BLaER1 (cell line): ENCODE data around the gene CNOT9.
"Not testable (repeated sequence)": the region's sequence is repeated elsewhere in the genome, so short reads cannot be mapped to it uniquely, and the experiment has no call there.

Experiments
- H3K27ac ChIP-seq: shearing (Covaris generic); formaldehyde crosslinking; 2 replicates; pipeline ENCODE4 v1.8.1; 2022
- H3K27me3 ChIP-seq: shearing (Covaris generic); formaldehyde crosslinking; 2 replicates; pipeline ENCODE4 v1.8.1; 2022
- H3K36me3 ChIP-seq: shearing (Covaris generic); formaldehyde crosslinking; 2 replicates; pipeline ENCODE4 v1.8.1; 2022
- H3K4me1 ChIP-seq: shearing (Covaris generic); formaldehyde crosslinking; 2 replicates; pipeline ENCODE4 v1.8.1; 2022
- H3K4me2 ChIP-seq: shearing (Covaris generic); formaldehyde crosslinking; 2 replicates; pipeline ENCODE4 v1.8.1; 2022
- H3K4me3 ChIP-seq: shearing (Covaris generic); formaldehyde crosslinking; 2 replicates; pipeline ENCODE4 v1.8.1; 2022
- H3K9ac ChIP-seq: shearing (Covaris generic); formaldehyde crosslinking; 2 replicates; pipeline ENCODE4 v1.8.1; 2022
- H3K9me3 ChIP-seq: shearing (Covaris generic); formaldehyde crosslinking; 2 replicates; pipeline ENCODE4 v1.8.1; 2022
- H4K20me1 ChIP-seq: shearing (Covaris generic); formaldehyde crosslinking; 2 replicates; pipeline ENCODE4 v1.8.1; 2022
- Cebpa-rat ChIP-seq: shearing (Covaris generic); IDR thresholded peaks from 2 replicates; pipeline ENCODE4 v1.8.1; 2022

The CNOT9 gene, protein sequence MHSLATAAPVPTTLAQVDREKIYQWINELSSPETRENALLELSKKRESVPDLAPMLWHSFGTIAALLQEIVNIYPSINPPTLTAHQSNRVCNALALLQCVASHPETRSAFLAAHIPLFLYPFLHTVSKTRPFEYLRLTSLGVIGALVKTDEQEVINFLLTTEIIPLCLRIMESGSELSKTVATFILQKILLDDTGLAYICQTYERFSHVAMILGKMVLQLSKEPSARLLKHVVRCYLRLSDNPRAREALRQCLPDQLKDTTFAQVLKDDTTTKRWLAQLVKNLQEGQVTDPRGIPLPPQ

DNA sequence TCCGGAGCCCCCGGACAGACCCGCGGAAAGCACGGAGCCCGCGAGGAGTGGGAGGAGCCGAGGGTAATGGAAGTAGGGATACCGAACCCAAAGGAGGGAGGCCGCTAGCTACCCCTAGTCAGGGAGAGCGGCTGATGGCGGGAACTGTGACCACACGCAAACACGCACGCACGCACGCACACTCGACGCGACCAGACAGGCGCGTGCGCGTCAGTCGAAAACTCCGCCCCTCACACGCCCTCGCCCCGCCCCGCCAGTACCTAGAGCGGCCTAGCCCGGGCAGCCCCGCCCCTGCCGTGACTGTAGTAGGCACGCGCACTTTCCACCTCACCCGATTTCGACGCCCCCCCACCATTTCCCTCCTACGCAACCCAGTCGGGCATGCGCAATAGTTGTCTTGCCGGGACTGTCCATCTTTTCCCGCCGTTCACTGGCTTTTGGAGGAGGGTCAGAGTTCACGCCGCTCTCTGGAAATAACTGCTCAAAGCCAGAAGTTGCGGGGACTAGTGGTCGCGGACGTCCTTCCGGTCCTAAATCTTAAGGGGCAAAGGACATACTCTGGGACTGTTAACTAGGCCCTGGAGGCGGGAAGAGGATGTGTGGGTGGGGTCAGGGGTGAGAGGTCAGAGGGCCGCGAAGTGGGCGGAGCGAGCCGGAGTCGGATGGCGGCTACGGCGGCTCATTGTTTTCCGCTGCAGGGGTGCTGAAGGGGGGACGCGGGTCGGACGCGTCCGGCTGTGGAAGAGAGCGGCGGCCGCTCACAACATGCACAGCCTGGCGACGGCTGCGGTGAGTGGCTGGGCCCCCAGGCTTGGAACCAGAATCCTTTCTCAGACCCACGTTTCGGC lies at the start of gene CNOT9, which contains the start of gene USP37:
TSS of gene CNOT9 (plus strand) at position 650 of the 848 bp plus-strand sequence. CDS start at position 766, 116 bp downstream.
TSS of gene USP37 (minus strand) at position 162 of the 848 bp plus-strand sequence. CDS start 9,698 bp downstream, outside the sequence.
- Histone ChIP-seq H4K20me1 (peaks cover 73% of the 10 kb centered on the region), H3K36me3 (peaks cover 48% of the 10 kb centered on the region), H3K27me3 (no peaks in the 10 kb centered on the region), H3K27ac (peak within 1 kb of the TSS; percentile 97), H3K9ac (peak within 1 kb of the TSS; percentile 97), H3K9me3 (no peaks in the 10 kb centered on the region), H3K4me3 (peak within 1 kb of the TSS; percentile 94), H3K4me1 (peaks cover 43% of the 10 kb centered on the region), H3K4me2 (peak within 1 kb of the TSS; percentile 91)
- TF ChIP-seq Cebpa-rat = no peak

DNA sequence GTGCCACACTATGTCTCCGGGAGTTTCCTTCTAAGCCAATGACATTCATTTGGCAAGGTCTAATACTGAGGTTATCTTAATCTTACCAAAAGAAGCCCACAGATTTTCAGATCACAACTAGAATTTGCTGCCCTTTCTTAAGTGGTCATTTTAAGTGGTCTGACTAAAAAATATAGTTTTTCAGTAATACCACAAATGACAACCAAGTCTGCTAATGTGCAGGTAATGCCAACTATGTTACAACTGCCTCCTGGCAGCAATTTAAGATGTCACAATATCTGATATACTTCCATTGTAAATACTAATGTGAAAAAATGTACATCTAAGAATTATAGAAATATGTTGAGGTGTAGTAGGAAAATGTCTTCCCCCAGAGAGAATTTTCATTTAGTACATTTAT lies 49.8 kb upstream of the CNOT9 start:
- no peaks in the 10 kb centered on the region for H3K9me3 ChIP-seq
- H3K27me3 ChIP-seq = no peaks in the 10 kb centered on the region
- no peak for TF ChIP-seq Cebpa-rat
- no peak overlapping the region for H3K27ac ChIP-seq
- peaks cover 85% of the 10 kb centered on the region for H3K36me3 ChIP-seq
- H3K9ac ChIP-seq = no peak overlapping the region
- no peaks in the 10 kb centered on the region for H3K4me1 ChIP-seq
- no peak overlapping the region for H3K4me3 ChIP-seq
- no peak overlapping the region for H3K4me2 ChIP-seq
- no peaks in the 10 kb centered on the region for H4K20me1 ChIP-seq

DNA sequence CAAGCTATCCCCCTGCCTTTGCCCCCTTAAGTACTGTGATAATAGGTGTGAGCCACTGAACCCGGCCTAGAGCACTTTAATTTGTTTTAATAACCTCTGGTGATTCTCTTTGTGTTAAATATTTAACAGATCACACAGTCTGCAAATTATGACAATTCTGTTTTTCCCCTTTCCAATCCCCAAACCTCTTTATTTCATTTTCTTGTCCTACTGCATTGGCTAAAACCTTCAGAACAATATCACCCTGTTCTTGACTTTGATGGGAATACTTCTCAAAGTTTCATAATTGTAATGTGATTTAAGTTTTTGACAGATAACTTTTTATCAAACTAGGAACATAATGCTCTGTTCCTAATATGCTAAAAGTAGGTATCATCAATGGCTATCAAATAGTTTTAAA lies 45.0 kb upstream of the CNOT9 start:
- no peak overlapping the region for H3K9ac ChIP-seq
- no peak overlapping the region for H3K27ac ChIP-seq
- H3K27me3 ChIP-seq = no peaks in the 10 kb centered on the region
- H3K9me3 ChIP-seq = peaks cover 46% of the 10 kb centered on the region
- H3K4me2 ChIP-seq = no peak overlapping the region
- no peak overlapping the region for H3K4me3 ChIP-seq
- no peaks in the 10 kb centered on the region for H4K20me1 ChIP-seq
- TF ChIP-seq Cebpa-rat = no peak
- H3K4me1 ChIP-seq = no peaks in the 10 kb centered on the region
- peaks cover 99% of the 10 kb centered on the region for H3K36me3 ChIP-seq

DNA sequence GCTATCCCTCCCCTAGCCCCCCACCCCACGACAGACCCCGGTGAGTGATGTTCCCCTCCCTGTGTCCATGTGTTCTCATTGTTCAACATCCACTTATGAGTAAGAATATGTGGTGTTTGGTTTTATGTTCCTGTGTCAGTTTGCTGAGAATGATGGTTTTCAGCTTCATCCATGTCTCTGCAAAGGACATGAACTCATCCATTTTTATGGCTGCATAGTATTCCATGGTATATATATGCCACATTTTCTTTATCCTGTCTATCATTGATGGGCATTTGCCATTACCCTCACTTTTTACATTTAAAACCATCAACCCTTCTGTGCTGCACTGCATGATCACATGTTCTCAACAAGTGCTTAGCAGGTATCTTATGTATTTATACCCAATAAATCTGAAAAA lies 40.2 kb upstream of the CNOT9 start:
- not testable (repeated sequence) for H3K4me2 ChIP-seq, H3K27me3 ChIP-seq, H3K9ac ChIP-seq, H3K4me1 ChIP-seq, H3K4me3 ChIP-seq, H4K20me1 ChIP-seq, H3K27ac ChIP-seq
- Histone ChIP-seq H3K36me3 (peaks cover 100% of the 10 kb centered on the region), H3K9me3 (peaks cover 53% of the 10 kb centered on the region)

DNA sequence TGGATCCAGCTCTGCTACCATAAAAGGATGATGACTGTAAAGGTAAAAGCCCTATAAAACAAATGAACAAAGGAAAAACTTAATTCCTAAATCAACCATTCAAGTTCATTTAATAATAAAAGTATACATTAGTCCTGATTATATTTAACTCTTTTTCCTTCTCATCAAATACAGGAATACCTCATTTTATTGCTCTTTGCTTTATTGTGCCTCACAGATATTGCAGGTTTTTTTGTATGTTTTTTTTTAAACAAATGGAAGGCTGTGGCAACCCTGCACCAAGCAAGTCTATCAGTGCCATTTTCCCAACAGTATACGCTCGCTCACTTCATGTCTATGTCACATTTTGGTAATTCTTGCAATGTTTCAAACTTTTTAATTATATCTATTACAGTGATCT lies 38.6 kb upstream of the CNOT9 start:
- H3K36me3 ChIP-seq = peaks cover 100% of the 10 kb centered on the region
- peaks cover 43% of the 10 kb centered on the region for H3K9me3 ChIP-seq
- H3K27ac ChIP-seq = no peak overlapping the region

DNA sequence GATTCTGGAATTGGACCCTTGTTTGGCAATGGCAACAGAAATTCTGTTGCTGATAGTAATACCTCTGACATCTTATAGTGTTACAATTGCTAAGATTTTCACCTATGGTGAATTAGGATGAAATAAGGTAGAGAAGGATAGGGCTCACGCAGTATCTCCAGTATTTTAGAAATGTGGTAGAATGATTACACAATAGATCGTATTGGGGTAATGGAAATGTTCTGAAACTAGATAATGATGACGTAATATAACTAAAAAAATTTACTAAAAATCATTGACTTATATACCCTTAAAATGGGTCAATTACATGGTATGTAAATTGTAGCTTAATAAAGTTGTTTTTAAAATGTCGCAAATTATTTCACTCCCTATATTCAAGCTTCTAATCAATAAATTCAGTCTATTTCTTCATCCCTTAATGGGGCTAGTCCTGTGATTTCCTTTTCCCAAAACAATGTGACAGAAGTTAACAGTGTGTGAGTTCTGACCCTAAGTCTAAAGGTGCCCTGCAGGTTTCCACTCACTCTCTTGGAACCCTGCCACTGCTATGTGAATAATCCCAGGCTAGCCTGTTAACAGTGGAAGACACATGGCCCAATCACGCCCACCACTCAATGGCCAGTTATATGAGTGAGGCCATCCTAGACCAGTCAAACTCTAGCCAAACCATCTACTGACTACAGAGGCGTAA lies 31.7 kb upstream of the CNOT9 start:
- TF ChIP-seq Cebpa-rat = no peak

More for the DNA sequence above, 38.6 kb upstream of the CNOT9 start:
- Histone ChIP-seq H3K27me3 (no peaks in the 10 kb centered on the region), H3K9ac (no peak overlapping the region), H3K4me2 (no peak overlapping the region), H4K20me1 (no peaks in the 10 kb centered on the region; the same call in 1 of the 2 replicates), H3K4me1 (no peaks in the 10 kb centered on the region), H3K4me3 (no peak overlapping the region)
- no peak for TF ChIP-seq Cebpa-rat

DNA sequence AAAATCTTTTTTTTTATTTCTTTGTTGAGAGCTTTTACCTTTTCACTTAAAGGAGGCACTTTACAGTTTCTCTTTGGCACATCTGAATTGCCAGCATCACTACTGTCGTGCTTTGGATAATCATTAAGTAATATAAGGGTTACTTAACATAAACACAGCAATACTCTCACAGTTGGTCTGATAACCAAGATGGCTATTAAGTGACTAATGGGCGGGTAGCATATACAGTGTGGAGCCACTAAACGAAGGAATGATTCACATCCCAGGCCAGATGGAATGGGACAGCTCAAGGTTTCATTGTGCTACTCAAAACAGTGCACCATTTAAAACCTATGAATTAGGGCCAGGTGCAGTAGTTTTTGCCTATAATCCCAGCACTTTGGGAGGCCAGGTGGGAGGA lies 28.6 kb upstream of the CNOT9 start:
- Histone ChIP-seq H3K36me3 (peaks cover 100% of the 10 kb centered on the region), H3K4me2 (no peak overlapping the region), H3K27ac (no peak overlapping the region), H3K9me3 (no peaks in the 10 kb centered on the region), H3K9ac (no peak overlapping the region), H3K4me3 (no peak overlapping the region), H4K20me1 (peaks cover 28% of the 10 kb centered on the region; the same call in 1 of the 2 replicates), H3K4me1 (no peaks in the 10 kb centered on the region), H3K27me3 (no peaks in the 10 kb centered on the region)
- TF ChIP-seq Cebpa-rat = no peak

More for the DNA sequence above, 31.7 kb upstream of the CNOT9 start:
- Histone ChIP-seq H3K4me1 (no peaks in the 10 kb centered on the region), H3K27ac (no peak overlapping the region), H4K20me1 (peaks cover 28% of the 10 kb centered on the region; the same call in 1 of the 2 replicates), H3K4me2 (no peak overlapping the region), H3K36me3 (peaks cover 100% of the 10 kb centered on the region), H3K9ac (no peak overlapping the region), H3K4me3 (no peak overlapping the region), H3K9me3 (no peaks in the 10 kb centered on the region), H3K27me3 (no peaks in the 10 kb centered on the region)

DNA sequence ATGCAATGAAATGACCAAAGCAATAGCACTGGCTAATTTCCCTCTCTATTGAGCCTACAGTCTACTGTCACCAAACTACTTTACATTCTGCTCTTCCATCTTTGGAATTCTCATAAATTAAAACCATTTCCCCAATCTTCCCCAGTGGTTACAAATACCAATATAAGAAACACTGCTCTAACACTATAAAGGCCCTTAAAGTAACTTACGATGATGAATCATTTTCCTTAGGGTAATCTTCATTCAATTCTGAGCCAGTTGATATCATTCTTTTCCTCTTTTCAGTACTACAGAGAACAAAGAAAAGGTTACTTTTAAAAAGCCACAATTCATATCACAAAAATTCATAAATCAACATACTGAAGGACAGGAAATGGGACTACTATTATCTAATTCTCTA lies 22.6 kb upstream of the CNOT9 start:
- Histone ChIP-seq H3K4me1 (no peaks in the 10 kb centered on the region), H3K9ac (no peak overlapping the region), H3K4me3 (no peak overlapping the region), H4K20me1 (no peaks in the 10 kb centered on the region), H3K4me2 (no peak overlapping the region), H3K9me3 (no peaks in the 10 kb centered on the region), H3K27ac (no peak overlapping the region), H3K27me3 (no peaks in the 10 kb centered on the region), H3K36me3 (peaks cover 89% of the 10 kb centered on the region)
- TF ChIP-seq Cebpa-rat = no peak

DNA sequence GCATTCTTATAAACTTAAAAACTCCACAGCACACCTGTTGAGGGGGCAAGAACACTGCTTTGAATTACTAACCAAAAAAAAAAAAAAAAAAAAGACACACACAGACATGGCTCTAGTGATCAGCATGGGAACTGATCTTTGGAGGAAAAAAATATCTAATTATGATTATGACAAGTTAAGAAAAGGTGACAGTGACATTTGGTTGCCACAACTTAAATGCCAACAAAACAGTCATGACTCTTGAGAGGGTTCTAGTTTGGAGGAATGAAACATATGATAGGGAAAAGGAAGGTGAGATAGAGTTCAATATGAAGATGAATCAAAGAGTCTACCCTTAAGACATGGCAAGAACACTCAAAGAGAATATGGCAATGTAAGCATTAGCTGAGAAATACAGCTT lies 21.1 kb upstream of the CNOT9 start:
- Histone ChIP-seq H4K20me1 (no peaks in the 10 kb centered on the region), H3K4me3 (no peak overlapping the region), H3K9me3 (no peaks in the 10 kb centered on the region), H3K4me1 (no peaks in the 10 kb centered on the region), H3K9ac (no peak overlapping the region), H3K27me3 (no peaks in the 10 kb centered on the region), H3K27ac (no peak overlapping the region), H3K36me3 (peaks cover 89% of the 10 kb centered on the region), H3K4me2 (no peak overlapping the region)
- TF ChIP-seq Cebpa-rat = no peak
